K562 (cell line): ENCODE results near the gene KDM2A. TPM values are rescaled to one million over a fixed set of nuclear protein-coding genes. Genes with fewer than 3 reads are reported as not detected.

Source experiments
- ATF4 ChIP-seq: fragments of 450-650 bp; formaldehyde crosslinking; IDR thresholded peaks from 2 replicates; pipeline ENCODE4 v1.4.0; 2022; ENCODE audit warnings: mild to moderate bottlenecking, moderate library complexity
- BRD9 ChIP-seq: fragments of 450-650 bp; IDR thresholded peaks from 2 replicates; pipeline ENCODE4 v1.6.1; 2018; ENCODE audit warnings: low read depth; ENCODE audit not compliant: partially characterized antibody
- CHD1 ChIP-seq: fragments of 200-600 bp; sonication (generic); IDR thresholded peaks from one replicate; pipeline ENCODE4 v1.6.1; 2012; ENCODE audit warnings: mild to moderate bottlenecking, moderate library complexity, low read length, inconsistent platforms
- DLX4 ChIP-seq: fragments of 250-450 bp; sonication (Bioruptor Pico); IDR thresholded peaks from 2 replicates; pipeline ENCODE4 v1.6.1; 2021; ENCODE audit warnings: mild to moderate bottlenecking
- ETS1 ChIP-seq: conservative IDR thresholded peaks from 2 replicates; pipeline ENCODE4 v1.6.1; 2011; ENCODE audit warnings: low read depth, mild to moderate bottlenecking, low read length; ENCODE audit not compliant: control insufficient read depth
- ETV5 ChIP-seq: sonication (generic); formaldehyde crosslinking; IDR thresholded peaks from 2 replicates; pipeline ENCODE4 v1.4.0; 2020; ENCODE audit warnings: low read depth, mild to moderate bottlenecking, missing genetic modification reagents
- HNRNPH1 ChIP-seq: fragments of 200-400 bp; formaldehyde crosslinking; optimal IDR thresholded peaks from 2 replicates; pipeline ENCODE3; 2017; ENCODE audit warnings: low read depth, mild to moderate bottlenecking, low read length, moderate library complexity
- MXI1 ChIP-seq: IDR thresholded peaks from 2 replicates; pipeline ENCODE4 v1.6.1; 2011; ENCODE audit warnings: low read depth, mild to moderate bottlenecking, improper control_type of control experiment, low read length
- POLR2B ChIP-seq: fragments of 450-650 bp; IDR thresholded peaks from 2 replicates; pipeline ENCODE4 v1.6.1; 2018; ENCODE audit warnings: low read depth; ENCODE audit not compliant: partially characterized antibody
- RBM14 ChIP-seq: fragments of 200-400 bp; formaldehyde crosslinking; IDR thresholded peaks from 2 replicates; pipeline ENCODE4 v1.6.1; 2018; ENCODE audit warnings: low read depth, mild to moderate bottlenecking, low read length, moderate library complexity, borderline replicate concordance; ENCODE audit not compliant: insufficient read depth
- RFX1 ChIP-seq: fragments of 450-650 bp; IDR thresholded peaks from 2 replicates; pipeline ENCODE4 v1.6.1; 2016; ENCODE audit warnings: mild to moderate bottlenecking, moderate library complexity
- SIN3B ChIP-seq: fragments of 450-650 bp; IDR thresholded peaks from 2 replicates; pipeline ENCODE4 v1.6.1; 2017; ENCODE audit warnings: low read depth, mild to moderate bottlenecking, moderate library complexity
- SMAD2 ChIP-seq: fragments of 150-350 bp; IDR thresholded peaks from 2 replicates; pipeline ENCODE4 v1.6.1; 2014; ENCODE audit warnings: low read depth, mild to moderate bottlenecking, low read length
- SP1 ChIP-seq: sonication (generic); formaldehyde crosslinking; IDR thresholded peaks from 2 replicates; pipeline ENCODE4 v1.8.1; 2022; ENCODE audit warnings: mild to moderate bottlenecking, missing genetic modification reagents
- TAF9B ChIP-seq: fragments of 450-650 bp; IDR thresholded peaks from 2 replicates; pipeline ENCODE4 v1.6.1; 2018; ENCODE audit warnings: mild to moderate bottlenecking; ENCODE audit not compliant: partially characterized antibody
- TEAD2 ChIP-seq: fragments of 450-650 bp; IDR thresholded peaks from 2 replicates; pipeline ENCODE4 v1.6.1; 2016; ENCODE audit warnings: missing genetic modification characterization, control low read depth, missing compliant biosample characterization
- ZBTB9 ChIP-seq: fragments of 450-650 bp; formaldehyde crosslinking; IDR thresholded peaks from 2 replicates; pipeline ENCODE4 v1.4.0; 2020; ENCODE audit warnings: mild to moderate bottlenecking, moderate library complexity
- ZKSCAN8 ChIP-seq: fragments of 200-800 bp; sonication (Bioruptor generic); IDR thresholded peaks from 2 replicates; pipeline ENCODE4 v1.6.1; 2016; ENCODE audit warnings: missing genetic modification characterization, missing compliant biosample characterization
- ZNF121 ChIP-seq: sonication (generic); formaldehyde crosslinking; conservative IDR thresholded peaks from 2 replicates; pipeline ENCODE4 v1.8.0; 2022; ENCODE audit warnings: missing genetic modification reagents
- ZNF274 ChIP-seq: IDR thresholded peaks from 2 replicates; pipeline ENCODE4 v1.6.1; 2011; ENCODE audit warnings: low read depth, mild to moderate bottlenecking, low read length, moderate library complexity, borderline replicate concordance
- ZNF398 ChIP-seq: fragments of 250-450 bp; sonication (Bioruptor Pico); IDR thresholded peaks from 2 replicates; pipeline ENCODE4 v1.8.0; 2021; ENCODE audit warnings: moderate library complexity, mild to moderate bottlenecking, inconsistent platforms
- polyA plus RNA-seq, 8 experiments: library from polyadenylated mRNA; depleted of rRNA in 4 of 8; stranded (reverse) in 5 of 8; unstranded in 3 of 8; fragments of >200 nt; fragmentation: Nextera tagmentation in 2 of 8; fragmentation: Illumina TruSeq in 1 of 8; extraction: Ambion mirVana in 2 of 8; extraction: Trizol in 1 of 8; gene quantifications; 2 replicates each; pipeline versions ENCODE4 v1.2.1 to v1.2.3, GENCODE V29; 2011 to 2014; ENCODE audit warnings: inconsistent platforms in 1 of 8, missing spikeins in 1 of 8
- total RNA-seq, 7 experiments: library from RNA; depleted of rRNA in 6 of 7; stranded (reverse); fragments of >200 nt in 6 of 7; fragmentation: Illumina TruSeq in 2 of 7; extraction: Trizol in 2 of 7; gene quantifications; 2 replicates each; pipeline versions ENCODE4 v1.2.1 to v1.2.3, GENCODE V29; 2011 to 2021; ENCODE audit warnings: low replicate concordance in 1 of 7

KDM2A gene
- total and polyA plus RNA-seq, 9 of the 15 experiments (the other 6 are each of a cell fraction or from before 2014, with no cell fraction given), result 5.0 to 39.3 (median 21.3) TPM

GRCh38 chr11:67239783-67240575 lies 120.9 kb downstream of the KDM2A start (continued):
- TF ChIP-seq ZNF398 (CRISPR knock-in tag), result no peak
- TF ChIP-seq MXI1, result peak; percentile 82
- no peak for TF ChIP-seq SMAD2
- TF ChIP-seq ZKSCAN8 (CRISPR knock-in tag), result no peak
- peak; percentile 75 for TF ChIP-seq POLR2B
- TF ChIP-seq RFX1, result no peak
- TF ChIP-seq ETV5, result peak; percentile 13; the same call in 1 of the 2 replicates
- no peak for TF ChIP-seq TEAD2
- no peak for TF ChIP-seq RBM14
- no peak for TF ChIP-seq ZNF121
- peak; percentile 30; the same call in 1 of the 2 replicates for TF ChIP-seq SIN3B
- TF ChIP-seq ATF4 (CRISPR knock-in tag), result no peak
- peak; percentile 66 for TF ChIP-seq CHD1
- TF ChIP-seq ZNF274, result no peak
- TF ChIP-seq DLX4 (CRISPR knock-in tag), result no peak
- TF ChIP-seq ETS1, result peak; percentile 89
- peak; percentile 92 for TF ChIP-seq TAF9B
- TF ChIP-seq HNRNPH1, result no peak
- no peak for TF ChIP-seq ZBTB9 (CRISPR knock-in tag)
- TF ChIP-seq SP1 (CRISPR knock-in tag), result peak; percentile 88
- TF ChIP-seq BRD9, result no peak
